B cell (primary cell): Measurements from ENCODE around the gene CCDC85A. TPM values are rescaled to one million over a fixed set of nuclear protein-coding genes. Genes with fewer than 3 reads are reported as not detected.
A peak's percentile ranks its signal among the peaks of the same experiment; 100 is the strongest.

Source experiments
- ATAC-seq: fragments of 200-7000 bp; cut with Tn5 transposase; one replicate; pipeline ENCODE4 v1.10.0; 2021; ENCODE audit warnings: low read depth, mild to moderate bottlenecking, moderate number of reproducible peaks, moderate library complexity
- CTCF ChIA-PET: fragments of 350-600 bp; sonication (Branson Sonifier 250); formaldehyde crosslinking; loops from one replicate; lab custom pipeline; 2021; ENCODE audit warnings: antibody characterized with exemption, inconsistent platforms; lab: Charles Lee
- POLR2A ChIA-PET: fragments of 350-600 bp; sonication (Branson Sonifier 250); formaldehyde crosslinking; loops from one replicate; lab custom pipeline; 2021; ENCODE audit warnings: antibody characterized with exemption; lab: Charles Lee
- DNase-seq: peaks from one replicate; pipeline ENCODE4 v3.0.0; 2013
- H2AFZ ChIP-seq: 2 replicates; pipeline ENCODE4 v1.6.1; 2012; ENCODE audit warnings: mild to moderate bottlenecking, low read depth, low read length; ENCODE audit not compliant: insufficient read depth, poor library complexity, severe bottlenecking
- H3K27ac ChIP-seq, 2 donors: 1 replicate in 1 of 2; 2 replicates in 1 of 2; pipeline ENCODE4 v1.5.1; 2012 to 2013; ENCODE audit warnings: low read length in 2 of 2, mild to moderate bottlenecking in 2 of 2, moderate library complexity in 1 of 2
- H3K27me3 ChIP-seq, 4 experiments: fragments of 200-600 bp in 1 of 4; sonication (generic) in 1 of 4; replicated peaks in 1 of 4; 1 replicate in 2 of 4; 2 replicates in 2 of 4; pipeline versions ENCODE4 v1.6.1 to v1.7.0; 2013 to 2016; ENCODE audit warnings: low read length in 3 of 4, mild to moderate bottlenecking in 2 of 4, mixed read lengths in 1 of 4, moderate library complexity in 1 of 4; ENCODE audit not compliant: insufficient read depth in 4 of 4, control insufficient read depth in 3 of 4; ENCODE audit errors: control extremely low read depth in 1 of 4
- H3K36me3 ChIP-seq, 2 experiments: replicated peaks in 1 of 2; 1 replicate in 1 of 2; 2 replicates in 1 of 2; pipeline versions ENCODE4 v1.6.1 to v1.7.1; 2013; ENCODE audit warnings: low read length in 1 of 2; ENCODE audit not compliant: insufficient read depth in 2 of 2, control insufficient read depth in 1 of 2; ENCODE audit errors: control extremely low read depth in 1 of 2, extremely low read depth in 1 of 2
- H3K4me1 ChIP-seq, 2 donors: fragments of 200-600 bp in 1 of 2; sonication (generic) in 1 of 2; 1 replicate in 1 of 2; 2 replicates in 1 of 2; pipeline versions ENCODE4 v1.5.1 to v1.6.1; 2013 to 2017; ENCODE audit warnings: low read length in 2 of 2; ENCODE audit not compliant: control insufficient read depth in 2 of 2, insufficient read depth in 2 of 2
- H3K4me2 ChIP-seq: replicated peaks from 2 replicates; pipeline ENCODE3; 2012; ENCODE audit warnings: mild to moderate bottlenecking, low read depth, low read length; ENCODE audit not compliant: poor library complexity, severe bottlenecking
- H3K4me3 ChIP-seq, 5 experiments: fragments of 200-600 bp in 1 of 5; sonication (generic) in 1 of 5; 1 replicate in 3 of 5; 2 replicates in 2 of 5; pipeline versions ENCODE4 v1.5.1 to v1.7.0; 2011 to 2016; ENCODE audit warnings: low read length in 4 of 5, mild to moderate bottlenecking in 4 of 5, low read depth in 2 of 5, control low read depth in 1 of 5, moderate library complexity in 1 of 5; ENCODE audit not compliant: insufficient read depth in 1 of 5; ENCODE audit errors: control extremely low read depth in 1 of 5, extremely low read depth in 1 of 5
- H3K79me2 ChIP-seq: fragments of 200-600 bp; sonication (generic); one replicate; pipeline ENCODE4 v1.6.0; 2016; ENCODE audit warnings: low read length; ENCODE audit not compliant: control insufficient read depth, insufficient read depth
- H3K9ac ChIP-seq: fragments of 200-600 bp; sonication (generic); 2 replicates; pipeline ENCODE4 v1.6.1; 2017; ENCODE audit warnings: mild to moderate bottlenecking, low read length, moderate library complexity
- H3K9me3 ChIP-seq, 3 donors: one replicate each; pipeline versions ENCODE4 v1.6.1 to v1.7.1; 2013; ENCODE audit warnings: low read length in 2 of 3; ENCODE audit not compliant: control insufficient read depth in 2 of 3, insufficient read depth in 1 of 3; ENCODE audit errors: control extremely low read depth in 1 of 3
- H4K20me1 ChIP-seq: 2 replicates; pipeline ENCODE4 v1.6.0; 2012; ENCODE audit warnings: mild to moderate bottlenecking, low read length; ENCODE audit not compliant: insufficient read depth, control insufficient read depth, poor library complexity, severe bottlenecking
- H3K27ac Mint-ChIP-seq: one replicate; pipeline ENCODE4 v1.8.0; 2021; ENCODE audit warnings: mixed read lengths
- H3K27me3 Mint-ChIP-seq: one replicate; pipeline ENCODE4 v1.8.0; 2021; ENCODE audit warnings: mixed read lengths
- H3K4me1 Mint-ChIP-seq: one replicate; pipeline ENCODE4 v1.8.0; 2021; ENCODE audit warnings: mixed read lengths
- H3K4me3 Mint-ChIP-seq: one replicate; pipeline ENCODE4 v1.8.0; 2021; ENCODE audit warnings: mixed read lengths
- H3K9me3 Mint-ChIP-seq: one replicate; pipeline ENCODE4 v1.8.0; 2022; ENCODE audit warnings: mixed read lengths; ENCODE audit not compliant: insufficient read depth
- CTCF ChIP-seq: fragments of 200-600 bp; IDR thresholded peaks from one replicate; pipeline ENCODE4 v1.8.0; 2022; ENCODE audit warnings: antibody characterized with exemption, mild to moderate bottlenecking
- EZH2 ChIP-seq: IDR thresholded peaks from 2 replicates; pipeline ENCODE4 v1.6.1; 2012; ENCODE audit warnings: borderline replicate concordance, low read depth, mild to moderate bottlenecking, moderate library complexity, low read length; ENCODE audit not compliant: insufficient read depth, poor library complexity, severe bottlenecking
- WGBS: methylation state at CpG from one replicate; pipeline ENCODE4 v1.1.5; 2013; ENCODE audit warnings: missing lambda C conversion rate; ENCODE audit not compliant: insufficient coverage; 5-methylcytosine and 5-hydroxymethylcytosine counted together
- intact Hi-C: fragments of 100-400 bp; cut with micrococcal nuclease; formaldehyde crosslinking; loops from one replicate; pipeline ENCODE4 v1.10.0; 2022
- polyA plus RNA-seq: library from polyadenylated mRNA; depleted of rRNA; stranded (reverse); fragments of >200 nt; gene quantifications from 2 replicates; pipeline ENCODE4 v1.2.3, GENCODE V29; 2012
- total RNA-seq, 2 donors: library from RNA; stranded (reverse); fragments of 120-200 nt in 1 of 2; gene quantifications; 1 replicate in 1 of 2; 2 replicates in 1 of 2; pipeline versions ENCODE4 v1.2.3 to v1.2.4, GENCODE V29; 2013 to 2022

The CCDC85A gene
- total and polyA plus RNA-seq, 2 donors (not counting 1 experiment from before 2014, with no cell fraction given), result 0.15 TPM; not detected in 1

GRCh38 chr2:56179931-56180330 is 3.9 kb upstream of the CCDC85A start:
- no peak for DNase-seq
- Mint-ChIP-seq H3K27ac (no peak overlapping the region), H3K4me1 (peaks cover 6% of the 10 kb centered on the region), H3K4me3 (no peak overlapping the region), H3K9me3 (no peaks in the 10 kb centered on the region), H3K27me3 (peaks cover 43% of the 10 kb centered on the region)
- H3K4me1 ChIP-seq, result peaks cover 11 to 14% of the 10 kb centered on the region in 2 donors
- CTCF ChIA-PET, result no interaction called here
- intact Hi-C loops, result loop anchor here (5.0 kb wide), 1 partner anchor 1317 kb away; no protein-coding TSS in a partner anchor
- H3K9me3 ChIP-seq, result no peaks in the 10 kb centered on the region
- no peak overlapping the region for H2AFZ ChIP-seq
- H3K9ac ChIP-seq, result no peak overlapping the region
- H3K27ac ChIP-seq, result no peak overlapping the region
- no peaks in the 10 kb centered on the region for H3K36me3 ChIP-seq
- no peaks in the 10 kb centered on the region for H4K20me1 ChIP-seq
- no peak for TF ChIP-seq CTCF
- WGBS, result 87% methylated on average over 4 of the region's 5 CpGs
- H3K27me3 ChIP-seq, result peaks cover 0 to 29% (median 11%) of the 10 kb centered on the region in 4 experiments
- no peak overlapping the region for H3K4me3 ChIP-seq
- no peaks in the 10 kb centered on the region for H3K79me2 ChIP-seq
- POLR2A ChIA-PET, result no interaction called here
- ATAC-seq, result no peak
- no peak overlapping the region for H3K4me2 ChIP-seq

GRCh38 chr2:56182420-56182819 is 1.4 kb upstream of the CCDC85A start:
- H3K79me2 ChIP-seq, result no peaks in the 10 kb centered on the region
- no peaks in the 10 kb centered on the region for H4K20me1 ChIP-seq
- Mint-ChIP-seq H3K27ac (no peak overlapping the region), H3K9me3 (no peaks in the 10 kb centered on the region), H3K4me1 (peaks cover 12% of the 10 kb centered on the region), H3K4me3 (peak overlapping the region; percentile 63), H3K27me3 (peaks cover 62% of the 10 kb centered on the region)
- TF ChIP-seq EZH2, result no peak
- no peak for TF ChIP-seq CTCF
- no peak overlapping the region for H3K9ac ChIP-seq
- ATAC-seq (no peak), DNase-seq (no peak)
- H3K27me3 ChIP-seq, result peaks cover 0 to 45% (median 18%) of the 10 kb centered on the region in 4 experiments
- H3K4me1 ChIP-seq, result peaks cover 14 to 16% of the 10 kb centered on the region in 2 donors
- WGBS, result 93% methylated on average over 2 of the region's 2 CpGs
- no peak overlapping the region for H3K27ac ChIP-seq
- POLR2A ChIA-PET, result no interaction called here
- H3K9me3 ChIP-seq, result no peaks in the 10 kb centered on the region
- intact Hi-C loops, result loop anchor here (5.0 kb wide), 1 partner anchor 1315 kb away; no protein-coding TSS in a partner anchor
- H2AFZ ChIP-seq, result no peak overlapping the region
- CTCF ChIA-PET, result interaction anchor here (1.0 to 2.1 kb wide), 2 partner anchors 10 to 1336 kb away, joined by 4 to 15 read pairs; no protein-coding TSS in a partner anchor
- no peak overlapping the region for H3K4me3 ChIP-seq
- H3K4me2 ChIP-seq, result no peak overlapping the region
- no peaks in the 10 kb centered on the region for H3K36me3 ChIP-seq
